Stimulated activated naive CD4-positive, alpha-beta T cell treated with Interleukin-2 at 50 U/mL for 16 hours (primary cell): Measurements from ENCODE around the gene CHST8.
"Not testable (repeated sequence)": the region's sequence is repeated elsewhere in the genome, so short reads cannot be mapped to it uniquely, and the experiment has no call there.

Experiments
- DNase-seq: peaks from one replicate; lab custom pipeline; 2025; lab: John Stamatoyannopoulos, UW

Gene CHST8

DNA sequence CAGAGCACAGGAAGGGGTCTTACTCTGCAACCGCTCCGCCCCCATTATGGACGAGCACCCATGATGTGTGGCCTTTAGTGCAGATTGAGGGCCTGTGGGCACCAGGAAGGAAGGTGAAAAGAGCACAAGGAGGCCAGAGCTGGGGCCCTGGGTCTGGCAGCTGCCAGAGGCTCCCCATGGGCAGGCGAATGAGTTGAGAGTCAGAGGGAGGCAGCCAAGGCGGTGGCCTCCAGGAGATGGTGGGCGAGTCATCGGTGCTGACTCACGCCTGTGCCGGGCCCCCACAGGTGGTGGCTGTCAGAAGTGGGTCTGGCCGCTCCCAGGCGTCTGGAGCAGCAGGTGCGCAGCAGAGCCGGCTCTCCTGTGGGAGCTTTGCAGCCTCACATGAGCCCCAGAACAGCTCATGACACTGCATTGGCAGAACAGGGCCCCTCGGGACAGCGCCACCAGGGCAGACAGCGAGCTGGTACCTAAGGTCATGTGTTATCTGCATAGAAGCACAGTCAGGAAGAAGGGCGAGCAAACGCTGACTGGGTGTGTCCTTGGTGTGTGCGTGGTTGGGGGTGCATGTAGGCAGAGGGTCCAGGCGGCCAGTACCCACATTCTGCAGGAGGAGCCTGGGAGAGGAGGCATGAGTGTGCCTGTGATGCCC, 68.8 kb downstream of the CHST8 start:
- no peak for DNase-seq

DNA sequence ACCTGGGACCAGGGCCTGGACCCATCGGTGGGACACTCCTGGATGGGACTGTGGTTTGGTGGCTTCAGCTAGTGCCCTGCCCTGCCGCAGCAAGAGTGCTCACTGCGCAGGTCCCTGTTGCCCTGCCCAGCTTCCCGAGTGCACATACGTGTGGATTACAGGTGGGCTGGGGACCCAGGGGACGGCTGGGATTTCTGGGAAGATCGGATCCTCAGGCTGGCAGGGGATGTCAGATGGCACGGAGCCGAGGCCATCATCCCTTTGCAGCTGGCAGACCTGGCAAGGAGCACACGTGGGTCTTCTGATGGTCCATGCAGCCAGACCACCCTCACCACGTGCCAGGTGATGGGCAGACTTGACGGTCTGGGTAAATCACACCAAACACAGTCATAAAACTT, 69.3 kb downstream of the CHST8 start:
- no peak for DNase-seq

- DNase-seq: no peak
These were observed 70.0 kb downstream of the CHST8 start for GRCh38 chr19:33691736-33692135.

GRCh38 chr19:33693678-33694077, 71.9 kb downstream of the CHST8 start:
- no peak for DNase-seq

DNA sequence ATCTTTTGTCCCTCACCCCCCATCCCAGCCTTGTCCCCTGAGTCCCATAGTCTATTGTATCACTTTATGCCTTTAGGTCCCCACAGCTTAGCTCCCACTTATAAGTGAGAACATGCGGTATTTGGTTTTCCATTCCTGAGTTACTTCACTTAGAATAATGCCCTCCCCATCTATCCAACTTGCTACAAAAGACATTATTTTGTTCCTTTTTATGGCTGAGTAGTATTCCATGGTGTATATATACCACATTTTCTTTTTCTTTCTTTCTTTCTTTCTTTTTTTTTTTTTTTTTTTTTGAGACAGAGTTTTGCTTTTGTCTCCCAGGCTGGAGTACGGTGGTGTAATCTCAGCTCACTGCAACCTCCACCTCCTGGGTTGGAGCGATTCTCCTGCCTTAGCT, 73.8 kb downstream of the CHST8 start:
- DNase-seq: not testable (repeated sequence)

- DNase-seq: no peak
These were observed 76.0 kb downstream of the CHST8 start for GRCh38 chr19:33697766-33698165.

GRCh38 chr19:33698576-33699435, 77.1 kb downstream of the CHST8 start:
- no peak for DNase-seq

DNA sequence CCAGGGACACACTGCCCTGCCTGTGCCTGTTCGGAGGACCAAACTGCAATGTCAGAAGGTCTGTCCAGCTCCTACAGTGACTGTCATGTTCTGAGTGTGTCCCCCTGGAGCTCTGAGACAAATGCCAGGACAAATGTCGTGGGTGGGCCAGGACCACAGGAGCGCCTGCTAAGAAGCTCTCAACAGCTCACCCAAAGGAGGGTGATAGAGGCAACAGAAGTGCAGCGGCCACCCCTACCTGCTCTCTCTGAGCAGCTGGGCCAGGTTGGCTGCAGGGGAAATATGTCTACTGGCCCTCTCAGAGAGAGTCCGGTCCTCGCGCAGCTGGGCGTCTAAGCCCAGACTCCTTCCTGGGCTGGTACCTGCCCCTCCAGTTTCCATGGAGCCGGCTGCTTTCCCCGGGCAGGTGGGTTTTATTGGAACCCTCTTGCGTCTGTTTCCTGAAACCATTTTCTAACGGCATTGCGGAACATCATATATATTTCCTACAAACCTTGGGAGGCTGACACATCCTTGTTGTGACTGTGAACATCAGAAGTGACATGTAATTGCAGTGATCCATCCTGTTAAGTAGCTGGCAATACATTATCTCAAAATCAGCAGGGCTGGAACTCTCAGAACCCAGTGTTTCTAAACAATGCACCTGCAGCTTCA, 78.1 kb downstream of the CHST8 start:
- DNase-seq: no peak

DNA sequence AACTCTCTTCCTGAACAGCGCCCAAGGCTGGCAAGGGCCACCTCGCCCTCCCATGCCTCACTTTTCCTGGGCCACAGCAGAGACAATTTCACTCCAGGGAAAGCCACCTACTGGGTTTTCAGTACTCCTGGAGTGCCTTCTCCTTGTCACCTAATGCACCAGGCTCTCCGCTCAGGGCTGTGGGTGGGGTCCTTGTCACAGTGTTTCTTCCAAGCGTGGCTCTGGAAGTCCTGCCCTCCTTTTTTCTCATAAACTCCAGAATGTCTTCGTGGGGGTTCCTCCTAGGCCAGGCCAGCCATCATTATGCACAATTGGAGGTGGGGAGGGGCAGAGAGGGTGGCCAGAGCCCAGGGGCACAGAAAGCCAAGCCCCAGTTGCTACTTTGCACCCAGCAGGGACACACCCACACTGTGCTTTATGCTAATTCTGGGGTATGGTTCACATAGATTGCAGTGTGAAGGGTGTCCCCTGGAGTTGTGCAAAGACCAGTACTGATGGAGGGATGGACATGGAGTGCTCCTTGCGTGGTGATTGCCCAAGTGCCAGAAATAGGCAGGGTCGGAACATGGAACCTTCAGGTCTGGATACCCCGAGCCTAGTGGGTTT, 78.8 kb downstream of the CHST8 start:
- no peak for DNase-seq

DNA sequence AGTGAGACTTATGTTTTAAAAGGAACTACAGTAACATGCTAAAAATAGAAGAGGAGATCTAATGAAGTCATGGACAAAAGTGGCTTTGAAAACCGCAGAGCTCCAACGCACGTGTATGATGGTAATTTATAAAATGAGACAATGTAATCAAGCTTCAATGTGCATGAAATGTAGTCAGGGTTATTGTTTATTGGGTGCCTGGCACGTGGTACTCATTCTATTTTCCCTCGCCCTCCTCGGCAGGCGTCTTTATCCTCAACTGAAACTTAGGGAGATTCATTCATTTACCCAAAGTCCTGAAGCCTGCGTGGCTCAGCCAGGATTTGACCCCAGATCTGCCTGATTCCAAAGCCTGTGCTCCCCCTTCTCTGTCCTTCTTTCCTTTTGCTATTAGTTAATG, 79.8 kb downstream of the CHST8 start:
- DNase-seq: no peak

- no peak for DNase-seq
These were observed 81.1 kb downstream of the CHST8 start for GRCh38 chr19:33702606-33703437.

GRCh38 chr19:33703438-33703750, 81.6 kb downstream of the CHST8 start:
- no peak for DNase-seq

DNA sequence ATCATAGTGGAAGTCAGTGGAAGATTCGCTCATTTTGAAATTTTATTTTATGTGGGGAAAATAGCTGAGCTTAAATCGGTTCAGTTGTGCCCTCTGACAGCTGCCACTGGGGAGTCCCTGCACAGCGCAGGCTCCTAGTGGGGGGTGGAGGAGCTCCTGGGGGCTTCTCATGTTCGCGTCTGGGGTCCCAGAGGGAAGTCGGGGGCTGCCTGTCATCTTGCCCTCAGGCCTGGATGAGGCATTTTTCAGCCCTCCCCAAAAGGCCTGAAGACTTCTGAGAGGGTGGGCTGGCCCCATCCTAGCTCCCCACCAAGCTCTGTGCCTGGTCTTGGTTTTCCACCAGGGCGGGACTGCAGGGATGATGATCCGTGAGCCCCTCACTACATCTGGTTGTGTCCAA, 82.1 kb downstream of the CHST8 start:
- no peak for DNase-seq

- no peak for DNase-seq
These were observed 82.5 kb downstream of the CHST8 start for GRCh38 chr19:33704271-33704670.

DNA sequence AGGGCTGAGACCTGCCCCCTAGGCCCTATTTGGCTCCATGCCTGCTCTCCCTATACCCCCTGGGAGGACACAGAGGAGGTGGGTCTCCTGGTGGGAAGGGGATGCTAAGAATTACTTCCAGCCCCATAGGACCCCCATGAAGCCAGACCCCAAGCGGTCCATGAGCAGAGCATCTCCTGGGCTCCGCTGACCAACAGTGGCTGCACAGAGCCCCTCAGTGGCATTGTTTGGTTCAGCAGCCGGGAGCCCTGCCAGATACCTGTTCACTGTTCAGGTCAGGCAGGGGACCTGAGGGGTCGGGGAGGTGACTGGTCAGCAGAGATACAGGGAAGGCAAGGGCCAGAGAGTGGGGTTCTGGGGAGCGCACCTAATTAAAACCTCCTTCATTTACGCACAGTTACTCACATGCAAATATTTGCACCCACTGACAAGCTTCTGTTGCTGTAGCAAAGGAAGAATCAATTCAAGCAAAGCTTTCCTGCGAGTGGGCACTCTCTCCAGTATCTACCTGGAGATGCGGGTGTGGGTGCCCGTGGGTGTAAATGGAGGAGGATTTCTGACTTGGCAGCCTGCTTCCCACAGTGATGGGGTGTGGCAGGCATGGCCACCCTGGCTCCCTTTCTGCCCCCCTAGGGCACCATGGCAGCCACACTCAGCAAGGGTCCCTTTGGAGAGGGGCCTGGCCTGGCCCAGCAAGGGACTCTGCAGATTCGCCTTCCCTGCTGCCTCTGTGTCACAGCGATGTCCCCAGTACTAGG, 83.5 kb downstream of the CHST8 start:
- DNase-seq: no peak

GRCh38 chr19:33705860-33706259, 84.1 kb downstream of the CHST8 start:
- DNase-seq: no peak

DNA sequence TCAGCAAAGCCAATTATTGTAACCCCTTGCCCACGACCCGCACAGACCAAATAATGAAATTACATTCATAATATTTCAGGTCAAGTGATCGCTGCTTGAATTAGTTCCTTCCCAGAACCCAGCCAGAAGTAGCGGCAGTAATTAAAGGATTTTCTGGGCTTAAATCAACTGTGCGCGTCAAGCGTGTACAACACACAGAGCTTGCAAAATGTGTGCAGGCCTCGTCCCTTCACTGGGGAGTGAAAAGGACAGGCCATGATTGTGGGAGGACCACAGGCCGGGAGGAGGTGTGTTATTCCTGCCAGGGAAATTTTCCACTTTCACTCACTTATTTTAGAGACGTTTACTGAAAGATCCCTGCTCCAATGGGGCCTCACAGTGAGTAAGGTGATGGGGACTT, 84.9 kb downstream of the CHST8 start:
- DNase-seq: no peak

DNA sequence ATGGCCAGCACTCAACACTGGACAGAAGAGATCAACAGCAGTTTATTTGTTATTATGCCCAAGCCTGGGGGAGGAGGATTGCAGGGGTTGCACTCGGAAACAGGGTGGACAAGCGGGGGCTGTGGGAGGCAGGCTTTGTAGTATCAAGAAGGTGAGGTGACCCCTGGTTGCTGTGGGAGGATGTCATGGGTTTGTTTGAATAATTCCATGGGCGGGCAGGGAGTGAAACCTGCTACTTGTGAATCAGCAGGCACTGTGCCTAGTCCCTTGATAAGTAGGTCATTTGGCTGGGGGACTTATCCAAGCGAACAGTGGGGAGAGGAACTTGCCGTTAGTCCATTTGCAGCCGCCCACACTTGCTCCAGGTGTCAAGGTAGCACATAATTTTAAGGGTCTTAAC, 90.5 kb downstream of the CHST8 start:
- no peak for DNase-seq

GRCh38 chr19:33713194-33713593, 91.4 kb downstream of the CHST8 start:
- DNase-seq: no peak

- DNase-seq: no peak
These were observed 92.4 kb downstream of the CHST8 start for GRCh38 chr19:33714149-33714548.

DNA sequence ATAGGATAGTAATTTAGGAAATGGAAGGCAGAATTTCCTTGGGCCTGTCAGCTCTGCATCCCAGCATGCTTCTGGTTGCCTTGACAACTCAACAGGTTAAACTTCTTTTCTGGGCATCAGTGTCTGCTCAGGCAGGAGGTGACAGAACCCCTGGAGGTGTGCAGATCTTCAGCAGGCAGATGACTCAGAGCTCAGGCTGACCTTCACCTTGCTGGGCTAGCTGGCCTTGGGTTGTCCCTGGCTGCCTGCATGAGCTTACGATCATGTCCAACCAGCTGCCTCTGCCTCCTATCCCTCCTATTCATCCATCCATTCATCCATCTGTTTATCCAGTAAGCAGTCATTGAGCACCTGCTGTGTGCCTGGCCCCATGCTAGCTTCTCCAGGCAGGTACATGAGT, 93.7 kb downstream of the CHST8 start:
- no peak for DNase-seq
